ENCODE measurements around the gene FAM3D.

The FAM3D gene

DNA sequence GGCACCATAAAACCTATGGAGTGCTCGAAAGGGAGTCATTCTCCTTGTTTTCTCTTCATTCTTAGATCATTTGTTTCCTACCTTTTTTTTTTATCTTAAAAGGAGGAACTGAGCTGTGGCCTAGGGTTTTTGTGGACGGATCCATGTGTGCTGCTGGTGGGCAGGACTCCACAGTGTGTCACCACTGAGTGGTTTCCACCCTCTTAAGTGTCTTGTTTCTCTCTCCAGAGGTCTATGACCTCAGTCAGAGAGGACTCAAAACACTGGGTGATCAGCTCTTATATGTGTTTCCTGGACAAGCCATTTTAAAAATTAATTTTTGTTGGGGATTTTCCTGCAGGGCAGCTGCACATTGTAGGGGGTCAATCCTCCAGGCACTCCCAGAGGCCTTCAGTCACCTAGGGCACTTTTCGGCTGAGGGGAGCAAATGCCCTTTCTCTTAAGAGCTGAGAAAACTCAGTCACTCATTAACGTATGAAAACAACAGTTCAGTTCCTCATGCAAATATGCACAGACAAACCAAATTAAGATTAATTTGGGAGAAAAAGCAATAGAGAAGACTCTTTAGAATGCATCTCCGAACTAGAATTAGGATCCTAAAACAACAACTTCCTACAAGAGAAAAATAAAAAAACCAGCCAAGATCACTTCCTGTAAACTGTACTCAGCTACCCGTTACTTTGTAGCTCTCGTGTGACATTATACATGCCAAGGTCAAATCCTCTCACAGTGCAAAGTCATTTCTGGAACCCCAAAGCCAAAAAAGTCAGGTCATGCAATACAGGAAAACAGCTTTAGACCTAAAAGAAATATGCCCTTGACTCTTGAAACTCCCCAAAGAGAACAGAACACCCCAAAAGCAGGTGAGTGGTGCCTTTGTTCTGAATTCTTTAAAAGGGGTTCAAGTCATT lies 27.6 kb upstream of the FAM3D start:
- ChIA-PET POLR2A (no interaction called here), CTCF (interaction anchor here (0.9 to 2.6 kb wide), 7 partner anchors 9 to 896 kb away, joined by 3 to 8 read pairs (median 3); no protein-coding TSS in a partner anchor)
- no peak for DNase-seq (ENCODE audit: extremely low spot score)
- no peak for TF ChIP-seq CTCF (IDR thresholded peaks at IDR 0.05; ENCODE audit: control extremely low read depth, extremely low read depth, low read depth, missing control alignments)

- POLR2A ChIA-PET = no interaction called here
- no peak for TF ChIP-seq CTCF (IDR thresholded peaks at IDR 0.05; ENCODE audit: control extremely low read depth, extremely low read depth, low read depth, missing control alignments)
- no peak for DNase-seq (ENCODE audit: extremely low spot score)
- CTCF ChIA-PET = interaction anchor here (0.9 to 2.3 kb wide), 3 partner anchors 9 to 62 kb away, joined by 3 to 8 read pairs (median 3); no protein-coding TSS in a partner anchor
Observed at GRCh38 chr3:58692484-58692883, 25.9 kb upstream of the FAM3D start.

DNA sequence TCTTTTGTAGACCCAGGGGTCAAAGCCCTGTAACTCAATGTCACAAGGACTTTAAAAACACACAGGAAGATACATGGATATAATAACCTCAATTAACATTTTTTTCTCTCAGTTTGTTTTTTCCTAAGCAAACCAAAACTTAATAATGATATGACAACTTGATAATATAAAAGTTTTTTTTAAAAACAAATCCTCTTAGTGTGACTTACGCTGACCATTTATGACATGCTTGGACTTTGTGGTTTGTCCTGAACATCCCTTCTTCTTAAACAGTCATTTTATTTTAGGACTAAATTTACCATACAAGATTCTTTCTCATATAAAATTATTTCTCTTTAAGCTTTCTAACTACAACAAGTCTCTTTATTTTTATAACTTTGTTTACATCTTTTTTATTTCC lies 25.4 kb upstream of the FAM3D start:
- ChIA-PET POLR2A (interaction anchor here (0.6 kb wide), 1 partner anchor 882 kb away, joined by 5 read pairs; no protein-coding TSS in a partner anchor), CTCF (interaction anchor here (0.9 kb wide), 1 partner anchor 9 kb away, joined by 3 read pairs; no protein-coding TSS in a partner anchor)
- no peak for TF ChIP-seq CTCF (IDR thresholded peaks at IDR 0.05; ENCODE audit: control extremely low read depth, extremely low read depth, low read depth, missing control alignments)
- no peak for DNase-seq (ENCODE audit: extremely low spot score)

GRCh38 chr3:58690490-58690889 lies 23.9 kb upstream of the FAM3D start:
- no peak for TF ChIP-seq CTCF (IDR thresholded peaks at IDR 0.05; ENCODE audit: control extremely low read depth, extremely low read depth, low read depth, missing control alignments)
- ChIA-PET POLR2A (no interaction called here), CTCF (interaction anchor here (1.0 to 1.7 kb wide), 2 partner anchors 18 to 43 kb away, joined by 3 to 4 read pairs; no protein-coding TSS in a partner anchor)
- no peak for DNase-seq (ENCODE audit: extremely low spot score)

DNA sequence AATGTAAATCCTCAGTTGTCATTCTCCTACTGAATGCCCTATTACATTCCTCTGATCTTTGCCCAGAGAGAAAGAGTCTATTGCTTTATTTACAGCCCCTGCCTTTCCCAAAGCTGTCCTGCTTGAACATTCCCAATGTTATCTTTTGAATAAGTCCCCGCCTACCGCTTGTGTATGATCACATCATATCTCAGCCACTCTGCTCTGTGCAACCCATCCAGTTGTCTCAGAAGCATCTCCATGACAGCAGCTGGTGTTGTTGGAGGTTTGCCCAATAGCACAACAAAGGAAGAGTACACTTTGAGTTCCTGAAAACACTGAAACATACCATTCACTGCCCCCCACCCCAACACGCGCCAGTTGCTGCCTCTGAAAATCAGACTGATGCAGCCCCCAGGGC lies 22.0 kb upstream of the FAM3D start:
- TF ChIP-seq CTCF (IDR thresholded peaks at IDR 0.05; ENCODE audit: control extremely low read depth, extremely low read depth, low read depth, missing control alignments) = no peak
- ChIA-PET CTCF (no interaction called here), POLR2A (no interaction called here)
- DNase-seq (ENCODE audit: extremely low spot score) = no peak

DNA sequence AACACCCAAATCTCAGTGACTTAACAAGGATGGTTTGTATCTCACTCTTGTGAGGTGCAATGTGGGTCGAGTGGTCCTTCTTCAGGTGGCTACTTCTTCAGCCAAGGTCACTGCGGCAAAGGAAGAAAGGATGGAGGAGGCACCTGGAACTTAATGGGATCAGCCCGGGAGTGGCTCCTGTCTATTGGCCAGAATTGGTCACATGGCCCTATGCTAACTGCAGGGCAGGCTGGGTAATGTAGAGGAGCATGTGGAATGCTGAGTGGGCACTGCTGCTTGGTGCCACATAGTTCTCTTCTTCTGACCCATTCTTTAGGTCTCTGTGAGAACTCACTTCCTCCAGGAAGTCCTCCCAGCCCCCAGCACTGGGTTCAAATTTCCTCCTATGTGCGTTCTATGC lies 20.3 kb upstream of the FAM3D start:
- CTCF ChIA-PET = no interaction called here
- no peak for TF ChIP-seq CTCF (IDR thresholded peaks at IDR 0.05; ENCODE audit: control extremely low read depth, extremely low read depth, low read depth, missing control alignments)
- POLR2A ChIA-PET = no interaction called here
- no peak for DNase-seq (ENCODE audit: extremely low spot score)
